ENCODE data around the gene CBLN3.

Gene CBLN3

GRCh38 chr14:24439830-24440605, 10.6 kb upstream of the CBLN3 start:
- TF ChIP-seq ZNF133 (tag by site-specific recombination; IDR thresholded peaks at IDR 0.05) (no peak), KLF17 (tag by site-specific recombination; IDR thresholded peaks at IDR 0.05) (no peak), TCF7L2 (IDR thresholded peaks at IDR 0.05; ENCODE audit: borderline replicate concordance, low read depth, low read length) (no peak), ZNF341 (tag by site-specific recombination; IDR thresholded peaks at IDR 0.05; ENCODE audit: low read depth) (no peak), TSHZ1 (tag by site-specific recombination; IDR thresholded peaks at IDR 0.05; ENCODE audit: borderline replicate concordance) (no peak), ZNF639 (tag by site-specific recombination; IDR thresholded peaks at IDR 0.05) (no peak), ZNF146 (tag by site-specific recombination; IDR thresholded peaks at IDR 0.05) (no peak), ZBTB48 (tag by site-specific recombination; IDR thresholded peaks at IDR 0.05) (no peak), ZBTB17 (tag by site-specific recombination; IDR thresholded peaks at IDR 0.05) (no peak), ZNF624 (tag by site-specific recombination; IDR thresholded peaks at IDR 0.05) (no peak), ZNF530 (tag by site-specific recombination; IDR thresholded peaks at IDR 0.05; ENCODE audit: low read depth) (no peak), ZNF174 (tag by site-specific recombination; IDR thresholded peaks at IDR 0.05) (no peak), ZNF529 (tag by site-specific recombination; IDR thresholded peaks at IDR 0.05; ENCODE audit: insufficient replicate concordance) (no peak)
- H3K9me3 ChIP-seq (ENCODE audit: control insufficient read depth, insufficient read depth, low read depth, low read length) = no peaks in the 10 kb centered on the region
- no peak overlapping the region for H3K4me3 ChIP-seq (ENCODE audit: low read depth, low read length)
- POLR2A ChIA-PET = interaction anchor here (0.7 to 1.2 kb wide), 2 partner anchors 63 to 169 kb away, joined by 3 to 4 read pairs; partner anchors contain the start of gene RABGGTA
- H3K27ac ChIP-seq (ENCODE audit: extremely low read depth, low read depth, low read length) = no peak overlapping the region
- H3K36me3 ChIP-seq (ENCODE audit: control insufficient read depth in 2 of 2, insufficient read depth in 1 of 2, low read length in 2 of 2) = peaks cover 5 to 64% of the 10 kb centered on the region in 2 experiments; a peak in 2 of 3 replicates
- CTCF ChIA-PET = interaction anchor here (0.8 to 4.9 kb wide), 7 partner anchors 9 to 142 kb away, joined by 3 to 33 read pairs (median 4); no protein-coding TSS in a partner anchor
- H3K4me1 ChIP-seq (ENCODE audit: control insufficient read depth, insufficient read depth, low read length) = peaks cover 8% of the 10 kb centered on the region

GRCh38 chr14:24439257-24439656, 9.8 kb upstream of the CBLN3 start:
- peaks cover 8% of the 10 kb centered on the region for H3K4me1 ChIP-seq (ENCODE audit: control insufficient read depth, insufficient read depth, low read length)
- ChIA-PET CTCF (interaction anchor here (0.6 to 4.9 kb wide), 4 partner anchors 8 to 107 kb away, joined by 3 to 33 read pairs (median 4); no protein-coding TSS in a partner anchor), POLR2A (interaction anchor here (1.2 kb wide), 1 partner anchor 168 kb away, joined by 4 read pairs; the partner anchor contains the start of gene RABGGTA)
- H3K9me3 ChIP-seq (ENCODE audit: control insufficient read depth, insufficient read depth, low read depth, low read length) = no peaks in the 10 kb centered on the region
- no peak overlapping the region for H3K27ac ChIP-seq (ENCODE audit: extremely low read depth, low read depth, low read length)
- H3K4me3 ChIP-seq (ENCODE audit: low read depth, low read length) = no peak overlapping the region
- TF ChIP-seq OVOL3 (tag by site-specific recombination; IDR thresholded peaks at IDR 0.05) = no peak
- no peak for TF ChIP-seq ZNF549 (tag by site-specific recombination; IDR thresholded peaks at IDR 0.05)
- H3K36me3 ChIP-seq (ENCODE audit: control insufficient read depth in 2 of 2, insufficient read depth in 1 of 2, low read length in 2 of 2) = peaks cover 5 to 70% of the 10 kb centered on the region in 2 experiments
